H7 (cell line): ENCODE data around the gene CUX1. TPM values are rescaled to one million over a fixed set of nuclear protein-coding genes. Genes with fewer than 3 reads are reported as not detected.
"Not testable (repeated sequence)": the region's sequence is repeated elsewhere in the genome, so short reads cannot be mapped to it uniquely, and the experiment has no call there.

Source experiments
- DNase-seq: peaks from one replicate; pipeline ENCODE4 v3.0.0; 2012
- H3K27me3 ChIP-seq: 2 replicates; pipeline ENCODE4 v1.6.0; 2011; ENCODE audit warnings: mild to moderate bottlenecking, low read length; ENCODE audit not compliant: control insufficient read depth, insufficient read depth
- H3K36me3 ChIP-seq: replicated peaks from 2 replicates; pipeline ENCODE4 v1.5.1; 2011; ENCODE audit warnings: low read length; ENCODE audit not compliant: control insufficient read depth, insufficient read depth
- H3K4me3 ChIP-seq: 2 replicates; pipeline ENCODE4 v1.5.1; 2011; ENCODE audit warnings: low read depth, mild to moderate bottlenecking, control low read depth, low read length, moderate library complexity; ENCODE audit not compliant: insufficient read depth
- total RNA-seq: library from RNA; depleted of rRNA; stranded (reverse); fragments of >200 nt; shearing (Covaris generic); gene quantifications from 2 replicates; pipeline ENCODE4 v1.2.3, GENCODE V29; 2014

Gene CUX1
- total RNA-seq, 1 experiment from 2014 or later, result 28.2 TPM

GRCh38 chr7:102312317-102312716 lies 494.9 kb downstream of the CUX1 start:
- Histone ChIP-seq H3K4me3 (no peak overlapping the region), H3K36me3 (no peaks in the 10 kb centered on the region), H3K27me3 (no peaks in the 10 kb centered on the region)
- peak; percentile 7 for DNase-seq

- peak; percentile 27 for DNase-seq
- Histone ChIP-seq H3K36me3 (no peaks in the 10 kb centered on the region), H3K4me3 (no peak overlapping the region), H3K27me3 (no peaks in the 10 kb centered on the region)
Measured at GRCh38 chr7:102313997-102314780, 496.8 kb downstream of the CUX1 start.

- no peaks in the 10 kb centered on the region for H3K36me3 ChIP-seq
- DNase-seq, result peak; percentile 87
- no peak overlapping the region for H3K4me3 ChIP-seq
- peaks cover 4% of the 10 kb centered on the region; the same call in 1 of the 2 replicates for H3K27me3 ChIP-seq
Measured at GRCh38 chr7:102317231-102318059, 500.0 kb downstream of the CUX1 start.

GRCh38 chr7:102318482-102318971 lies 501.1 kb downstream of the CUX1 start:
- Histone ChIP-seq H3K36me3 (no peaks in the 10 kb centered on the region), H3K27me3 (peaks cover 4% of the 10 kb centered on the region; the same call in 1 of the 2 replicates), H3K4me3 (no peak overlapping the region)
- DNase-seq, result peak; percentile 61

- Histone ChIP-seq H3K36me3 (no peaks in the 10 kb centered on the region), H3K27me3 (peaks cover 4% of the 10 kb centered on the region; the same call in 1 of the 2 replicates), H3K4me3 (no peak overlapping the region)
- DNase-seq, result peak; percentile 47
Measured at GRCh38 chr7:102319671-102320070, 502.2 kb downstream of the CUX1 start.

- DNase-seq, result no peak
- no peak overlapping the region for H3K4me3 ChIP-seq
- H3K36me3 ChIP-seq, result no peaks in the 10 kb centered on the region
- H3K27me3 ChIP-seq, result peaks cover 4% of the 10 kb centered on the region; the same call in 1 of the 2 replicates
Measured at GRCh38 chr7:102320181-102320580, 502.8 kb downstream of the CUX1 start.

GRCh38 chr7:102320601-102321350 lies 503.4 kb downstream of the CUX1 start:
- Histone ChIP-seq H3K4me3 (peak overlapping the region; percentile 5; the same call in 1 of the 2 replicates), H3K27me3 (peaks cover 4% of the 10 kb centered on the region; the same call in 1 of the 2 replicates), H3K36me3 (no peaks in the 10 kb centered on the region)
- peak; percentile 76 for DNase-seq

GRCh38 chr7:102321351-102322201 lies 504.1 kb downstream of the CUX1 start:
- Histone ChIP-seq H3K27me3 (peaks cover 4% of the 10 kb centered on the region; the same call in 1 of the 2 replicates), H3K36me3 (no peaks in the 10 kb centered on the region), H3K4me3 (peak overlapping the region; percentile 5; the same call in 1 of the 2 replicates)
- DNase-seq, result peak; percentile 97

GRCh38 chr7:102322202-102322715 lies 504.8 kb downstream of the CUX1 start:
- peaks cover 4% of the 10 kb centered on the region; the same call in 1 of the 2 replicates for H3K27me3 ChIP-seq
- no peak overlapping the region for H3K4me3 ChIP-seq
- DNase-seq, result peak; percentile 47
- no peaks in the 10 kb centered on the region for H3K36me3 ChIP-seq

GRCh38 chr7:102323914-102324195 lies 506.4 kb downstream of the CUX1 start:
- peaks cover 4% of the 10 kb centered on the region; the same call in 1 of the 2 replicates for H3K27me3 ChIP-seq
- H3K4me3 ChIP-seq, result no peak overlapping the region
- H3K36me3 ChIP-seq, result no peaks in the 10 kb centered on the region
- no peak for DNase-seq

GRCh38 chr7:102325106-102325505 lies 507.7 kb downstream of the CUX1 start:
- DNase-seq, result peak; percentile 10
- not testable (repeated sequence) for H3K4me3 ChIP-seq, H3K27me3 ChIP-seq, H3K36me3 ChIP-seq

GRCh38 chr7:102326157-102326889 lies 508.9 kb downstream of the CUX1 start:
- H3K27me3 ChIP-seq, result peaks cover 4% of the 10 kb centered on the region; the same call in 1 of the 2 replicates
- H3K4me3 ChIP-seq, result no peak overlapping the region
- H3K36me3 ChIP-seq, result no peaks in the 10 kb centered on the region
- DNase-seq, result peak; percentile 5

- not testable (repeated sequence) for H3K36me3 ChIP-seq, H3K27me3 ChIP-seq, DNase-seq, H3K4me3 ChIP-seq
Measured at GRCh38 chr7:102327183-102327582, 509.8 kb downstream of the CUX1 start.
